GM18499 (cell line): ENCODE measurements around the gene MAN2A1.

Experiments
- ATAC-seq: cut with Tn5 transposase; IDR thresholded peaks from one replicate; pipeline ENCODE4 v1.9.1; 2021; ENCODE audit warnings: moderate number of reproducible peaks; ENCODE audit not compliant: insufficient read depth, unreplicated experiment

Gene MAN2A1

DNA sequence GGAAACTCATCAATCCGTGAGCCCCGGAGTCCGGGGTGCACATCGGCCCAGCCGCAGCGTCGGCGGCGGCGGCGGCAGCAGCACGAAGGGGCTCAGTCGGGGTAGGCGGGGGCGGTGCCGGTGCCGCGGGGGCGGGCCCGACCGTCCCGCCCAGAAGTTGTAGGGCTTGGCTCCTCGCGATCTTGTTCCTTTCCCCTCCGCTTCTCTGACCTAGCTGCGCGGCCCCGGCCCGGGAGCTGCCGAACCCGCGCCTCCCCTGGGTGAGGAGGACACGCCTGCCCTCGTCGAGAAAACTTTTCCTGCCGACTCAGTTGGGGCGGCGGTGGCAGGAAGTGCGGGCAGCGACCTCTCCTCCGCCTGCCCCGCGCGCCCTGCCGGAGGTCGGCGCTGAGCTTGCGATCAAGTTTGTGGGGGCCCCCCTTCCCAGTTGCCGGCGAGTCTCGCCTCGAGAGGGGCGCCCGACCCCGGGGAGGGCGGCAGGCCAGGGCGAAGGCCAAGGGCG is at the start of gene MAN2A1:
Gene MAN2A1, plus strand, starts transcription at position 188 of the 502 bp plus-strand sequence. CDS start 491 bp downstream, outside the sequence.
- ATAC-seq: peak; percentile 28

DNA sequence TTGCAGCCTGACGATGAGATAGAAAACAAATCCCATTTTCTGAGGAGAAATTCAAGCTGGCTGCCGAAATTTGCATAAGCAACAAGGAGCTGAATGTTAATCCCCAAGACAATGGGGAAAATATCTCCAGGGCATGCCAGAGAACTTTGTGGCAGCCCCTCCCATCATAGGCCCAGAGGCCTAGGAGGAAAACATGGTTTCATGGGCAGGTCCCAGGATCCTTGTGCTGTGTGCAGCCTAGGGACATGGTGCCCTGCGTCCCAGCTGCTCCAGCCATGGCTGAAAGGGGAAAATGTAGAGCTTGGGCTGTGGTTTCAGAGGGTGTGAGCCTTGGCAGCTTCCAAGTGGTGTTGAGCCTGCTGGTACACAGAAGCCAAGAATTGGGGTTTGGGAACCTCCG is 48.8 kb upstream of the MAN2A1 start:
- ATAC-seq: no peak

DNA sequence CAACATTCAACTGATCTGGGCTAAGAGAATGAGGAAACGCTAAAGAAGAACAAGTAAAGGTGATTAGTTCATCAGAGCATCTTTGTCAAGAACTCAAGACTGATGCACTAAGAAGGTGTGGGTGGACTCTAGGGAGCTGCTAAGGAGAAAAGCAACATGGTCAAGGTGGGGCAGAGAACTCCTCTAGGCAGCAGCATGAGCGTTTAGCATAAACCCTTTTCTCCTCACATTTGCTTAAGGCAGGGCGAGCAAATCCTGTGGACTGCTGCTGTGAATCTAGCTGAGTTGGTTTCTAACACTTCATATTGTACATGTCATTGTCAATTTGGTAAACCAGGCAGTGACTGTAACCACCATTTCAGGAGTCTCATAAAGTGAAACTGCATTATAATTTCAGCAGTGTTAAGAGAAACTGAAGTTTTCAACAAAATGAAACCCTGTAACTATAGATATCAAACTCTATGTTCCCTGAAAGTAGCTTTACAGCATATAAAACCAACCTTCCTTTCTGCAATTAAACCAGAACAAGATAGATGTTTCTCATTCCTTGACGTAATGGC is 45.9 kb upstream of the MAN2A1 start:
- no peak for ATAC-seq

DNA sequence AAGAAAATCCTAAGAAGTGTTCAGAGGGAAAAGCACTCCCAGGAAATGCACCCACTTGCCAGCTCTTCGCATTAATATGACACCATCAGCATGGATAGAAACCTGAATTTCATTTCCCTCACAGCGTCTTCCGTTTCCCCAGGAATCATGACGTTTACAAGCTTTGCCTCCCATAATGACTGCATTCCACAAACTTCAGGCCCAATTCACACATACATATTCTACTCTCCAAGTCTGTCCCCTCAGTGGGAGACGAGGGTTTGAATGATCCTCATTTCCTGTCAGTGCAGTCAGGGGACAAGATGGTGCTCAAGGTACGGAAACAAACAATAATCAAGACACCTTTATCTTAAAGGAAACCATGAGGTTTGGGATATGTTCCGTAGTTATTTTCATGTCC is 44.9 kb upstream of the MAN2A1 start:
- ATAC-seq: no peak

DNA sequence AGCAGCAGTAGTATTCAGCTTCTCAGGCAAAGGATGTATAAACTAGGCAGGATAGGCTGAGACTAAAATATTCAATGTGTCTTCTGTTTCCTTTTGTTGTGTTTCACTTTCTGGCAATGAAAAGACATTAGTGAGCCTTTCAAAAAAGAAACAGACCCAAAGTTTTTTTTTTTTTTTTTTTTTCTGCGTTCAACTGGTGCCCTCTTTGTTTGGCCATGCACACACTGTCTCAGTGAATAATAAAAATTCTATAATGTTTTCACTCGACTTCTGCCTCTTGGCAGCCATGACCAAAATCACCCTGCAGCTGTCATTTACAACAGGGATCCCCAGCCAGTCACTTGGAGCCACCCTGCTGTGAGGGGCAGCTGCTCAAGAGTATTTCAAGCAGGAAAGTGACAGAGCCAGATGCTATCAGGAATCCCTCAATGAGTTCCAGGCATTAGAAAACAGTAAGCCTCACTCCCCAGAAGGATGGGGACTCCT is 44.0 kb upstream of the MAN2A1 start:
- ATAC-seq: no peak

DNA sequence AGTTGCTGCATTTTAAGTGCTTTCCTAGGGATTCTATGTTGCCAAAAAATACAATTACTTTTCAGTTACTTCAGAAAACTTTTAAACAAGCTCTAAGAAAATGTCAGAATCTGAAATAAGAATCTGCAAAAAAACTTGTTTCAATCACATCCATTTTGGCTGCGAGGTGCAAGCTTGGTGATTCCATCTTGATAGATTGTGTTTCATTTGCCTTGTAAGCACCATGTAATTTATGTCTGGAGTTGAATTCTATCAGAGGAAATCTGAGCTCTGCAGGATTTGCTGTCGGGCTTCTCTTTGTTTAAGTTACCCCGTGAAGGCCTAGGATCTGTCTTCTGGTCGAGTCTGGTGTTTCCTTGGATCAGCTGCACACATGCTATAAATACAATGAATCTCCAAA is 40.4 kb upstream of the MAN2A1 start:
- no peak for ATAC-seq

DNA sequence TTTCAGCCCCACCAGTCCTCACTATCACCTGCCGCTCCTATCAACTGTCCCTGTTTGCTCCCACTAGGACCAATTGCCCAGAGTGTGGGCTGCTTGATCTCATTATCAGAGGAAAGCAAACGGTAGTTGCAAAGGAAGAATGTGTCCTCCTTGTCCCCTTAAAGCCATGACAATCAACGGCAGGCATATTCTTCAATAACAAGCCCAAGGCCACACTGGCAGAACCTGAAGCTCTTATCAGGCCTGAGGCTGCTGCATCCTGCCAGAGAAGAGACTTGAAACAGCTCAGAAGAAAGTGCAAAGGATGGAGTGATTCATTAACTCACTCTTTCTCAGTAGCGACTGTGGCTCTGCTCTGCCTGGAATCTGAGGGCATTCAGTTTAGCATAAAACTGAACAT is 39.2 kb upstream of the MAN2A1 start:
- ATAC-seq: no peak

DNA sequence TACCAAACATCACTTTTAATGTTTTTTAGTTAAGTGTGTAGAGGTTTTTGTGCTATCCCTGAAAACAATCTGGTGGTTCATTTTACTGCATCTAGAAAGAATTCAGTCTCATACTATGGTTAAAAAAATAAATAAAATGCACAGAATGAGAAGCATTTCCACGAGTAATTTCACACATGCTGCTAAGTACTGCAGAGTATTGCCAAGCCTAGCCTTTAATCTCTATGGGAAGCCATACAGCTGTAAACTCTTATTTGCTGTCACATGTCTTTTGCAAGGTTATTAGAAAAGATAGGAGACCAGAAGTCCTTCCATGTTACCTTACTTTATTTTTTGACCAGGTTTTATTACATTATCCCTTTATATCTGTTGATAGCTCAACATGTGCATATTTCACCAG is 37.6 kb upstream of the MAN2A1 start:
- no peak for ATAC-seq

DNA sequence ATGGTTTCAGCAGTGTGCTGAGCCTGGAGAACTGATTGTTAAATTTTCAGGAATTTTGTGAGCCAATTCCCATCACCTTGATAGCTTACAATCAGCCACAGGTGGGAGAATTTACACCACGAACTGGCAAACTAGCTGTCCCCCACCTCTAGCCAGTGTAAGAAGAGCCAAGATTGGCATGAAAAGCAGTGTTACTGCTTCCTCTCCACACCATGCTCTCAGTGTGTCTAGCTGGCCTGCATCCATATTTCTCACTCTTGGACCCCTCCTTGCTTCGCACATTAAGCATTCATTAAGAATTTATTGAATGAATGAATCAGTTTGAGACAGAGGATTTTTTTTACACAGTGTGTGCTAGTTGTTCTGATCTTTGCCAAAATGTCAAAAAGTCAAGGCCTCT is 36.7 kb upstream of the MAN2A1 start:
- no peak for ATAC-seq

DNA sequence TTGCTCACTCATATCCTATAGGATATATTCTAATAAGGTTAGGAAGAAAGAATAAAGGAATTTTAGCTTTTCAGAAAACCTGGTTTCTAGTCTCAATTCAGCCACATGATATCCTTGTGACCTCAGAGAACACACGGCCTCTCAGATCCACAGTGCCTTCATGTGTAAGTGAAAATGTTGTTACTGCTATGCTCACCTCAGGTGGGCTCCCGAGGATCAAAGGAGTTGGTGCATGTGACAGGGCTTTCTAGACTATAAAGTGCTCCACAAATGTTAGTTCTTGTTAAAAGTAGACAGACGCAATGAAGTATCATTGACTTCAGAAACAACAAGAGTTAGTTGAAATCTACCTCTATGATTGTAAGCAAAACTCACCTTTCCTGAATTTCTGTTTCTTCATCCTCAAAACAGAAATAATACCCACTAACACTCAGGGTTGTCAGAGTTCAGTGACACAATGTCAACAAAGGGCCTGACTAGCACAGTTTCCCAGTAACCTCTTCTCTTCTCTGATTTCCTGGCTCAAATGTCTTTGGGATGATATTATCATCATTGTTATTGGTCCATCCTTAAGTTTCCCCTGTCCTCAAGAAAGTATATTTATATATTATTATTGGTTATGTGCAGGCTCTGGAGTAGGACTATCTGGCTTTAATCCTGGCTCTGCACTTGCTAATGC is 36.0 kb upstream of the MAN2A1 start:
- no peak for ATAC-seq

DNA sequence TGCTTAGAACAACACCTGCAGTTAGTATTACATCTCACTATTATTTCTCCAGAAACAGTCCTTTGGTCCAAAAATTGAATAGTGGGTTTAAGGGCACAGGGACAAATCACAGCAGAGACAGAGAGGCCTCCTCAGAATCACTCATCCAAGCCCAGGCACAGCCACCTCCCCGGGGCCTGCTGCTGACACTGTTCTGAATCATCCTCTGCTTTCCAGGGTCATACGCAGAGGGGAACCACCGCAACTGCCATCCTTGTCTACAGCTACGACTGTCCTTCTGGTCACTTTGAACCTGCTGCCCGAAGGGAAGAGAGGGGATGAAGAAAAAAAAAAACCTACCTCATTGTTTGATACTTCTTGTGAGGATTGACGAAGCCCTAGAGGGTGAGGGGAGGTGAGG is 35.3 kb upstream of the MAN2A1 start:
- no peak for ATAC-seq

DNA sequence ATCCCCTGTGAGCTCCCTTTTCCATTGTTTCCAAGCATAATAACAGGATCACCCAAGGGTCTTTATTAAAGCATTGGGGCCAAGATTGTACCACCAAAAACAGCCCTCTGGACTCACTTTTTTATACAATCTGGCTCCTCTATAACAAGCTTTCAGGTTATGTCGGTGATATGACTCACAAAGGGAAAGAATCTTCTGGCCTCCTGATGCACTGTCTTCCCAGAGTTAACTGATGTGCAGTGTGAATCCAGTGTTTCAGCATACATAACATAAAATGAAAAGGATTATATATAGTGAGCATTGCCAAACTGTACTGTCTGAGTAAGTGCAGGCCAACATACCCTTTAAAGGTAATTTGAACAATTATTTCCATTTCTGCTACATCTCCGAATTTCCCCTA is 33.9 kb upstream of the MAN2A1 start:
- ATAC-seq: no peak

DNA sequence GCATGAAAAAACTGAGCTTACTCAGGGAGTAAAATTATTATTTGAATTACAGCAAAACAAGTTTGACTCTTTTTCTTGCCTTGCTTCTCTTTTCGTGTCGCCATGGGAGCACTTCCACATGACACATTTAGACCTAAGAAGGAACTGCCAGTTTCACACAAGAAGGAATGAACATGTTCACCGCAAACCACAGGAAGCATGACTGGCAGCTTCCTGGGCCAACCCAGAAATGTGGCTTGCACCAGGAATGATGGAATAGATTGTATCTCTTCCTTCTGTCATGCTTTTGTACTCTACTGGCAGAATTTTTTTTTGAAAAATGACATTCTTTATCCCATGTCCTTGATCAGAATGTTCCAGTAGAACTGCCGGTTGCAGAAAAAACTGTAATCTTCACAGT is 32.9 kb upstream of the MAN2A1 start:
- no peak for ATAC-seq

DNA sequence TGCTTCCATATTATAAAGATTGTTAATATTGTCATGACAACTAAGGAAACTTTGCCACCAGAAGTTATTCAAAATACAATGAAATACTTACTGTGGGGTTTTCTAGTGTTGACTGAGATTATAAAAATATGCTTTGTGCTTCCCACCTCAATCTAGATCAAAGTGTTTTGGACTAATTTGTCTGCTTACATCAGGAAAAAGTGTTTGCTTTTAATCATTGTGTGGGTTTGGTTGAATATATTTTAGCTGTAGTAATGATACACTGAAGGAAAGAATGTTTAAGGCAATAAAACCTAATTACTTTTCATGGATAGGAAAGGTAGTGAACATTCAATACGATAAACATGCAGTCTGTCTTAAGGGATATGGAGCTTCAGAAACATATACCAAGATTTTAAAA is 29.8 kb upstream of the MAN2A1 start:
- no peak for ATAC-seq

DNA sequence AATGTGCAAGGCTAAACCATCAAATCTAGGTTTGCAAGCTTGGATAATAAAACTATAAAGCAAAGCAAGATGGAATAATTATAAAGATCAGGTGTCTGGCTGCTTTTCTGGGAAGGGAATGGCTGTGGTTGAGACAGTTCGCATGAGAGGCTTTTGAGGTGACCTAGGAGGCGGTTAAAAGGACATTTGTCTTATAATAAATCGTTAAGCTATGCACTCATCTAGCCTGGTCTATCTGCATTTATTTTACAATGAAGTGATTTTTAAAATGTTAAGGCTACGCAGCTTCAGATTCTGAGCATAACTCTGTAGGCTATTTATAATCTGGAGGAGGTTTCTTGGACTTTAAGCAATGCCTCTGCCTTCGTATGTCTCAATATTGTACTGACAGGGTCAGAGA is 29.4 kb upstream of the MAN2A1 start:
- no peak for ATAC-seq

DNA sequence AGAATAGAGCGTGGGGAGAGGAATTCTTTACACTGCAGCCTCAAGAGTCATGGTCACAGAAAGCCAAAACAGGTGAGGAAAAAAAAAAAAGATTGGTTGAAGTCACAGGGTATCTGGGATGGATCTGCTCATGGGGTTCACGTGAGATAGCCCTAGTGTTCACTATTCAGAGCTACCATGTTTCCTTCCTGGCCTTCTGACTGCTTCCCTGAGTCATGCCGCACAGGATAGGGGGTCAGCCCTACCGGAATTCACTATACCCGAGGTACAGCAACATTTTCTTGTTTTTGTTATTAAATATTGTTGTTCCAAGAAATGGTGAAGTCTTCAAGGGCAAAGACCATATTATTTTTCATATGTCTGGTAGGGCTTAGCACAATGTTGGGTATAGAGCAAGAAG is 21.5 kb upstream of the MAN2A1 start:
- no peak for ATAC-seq

DNA sequence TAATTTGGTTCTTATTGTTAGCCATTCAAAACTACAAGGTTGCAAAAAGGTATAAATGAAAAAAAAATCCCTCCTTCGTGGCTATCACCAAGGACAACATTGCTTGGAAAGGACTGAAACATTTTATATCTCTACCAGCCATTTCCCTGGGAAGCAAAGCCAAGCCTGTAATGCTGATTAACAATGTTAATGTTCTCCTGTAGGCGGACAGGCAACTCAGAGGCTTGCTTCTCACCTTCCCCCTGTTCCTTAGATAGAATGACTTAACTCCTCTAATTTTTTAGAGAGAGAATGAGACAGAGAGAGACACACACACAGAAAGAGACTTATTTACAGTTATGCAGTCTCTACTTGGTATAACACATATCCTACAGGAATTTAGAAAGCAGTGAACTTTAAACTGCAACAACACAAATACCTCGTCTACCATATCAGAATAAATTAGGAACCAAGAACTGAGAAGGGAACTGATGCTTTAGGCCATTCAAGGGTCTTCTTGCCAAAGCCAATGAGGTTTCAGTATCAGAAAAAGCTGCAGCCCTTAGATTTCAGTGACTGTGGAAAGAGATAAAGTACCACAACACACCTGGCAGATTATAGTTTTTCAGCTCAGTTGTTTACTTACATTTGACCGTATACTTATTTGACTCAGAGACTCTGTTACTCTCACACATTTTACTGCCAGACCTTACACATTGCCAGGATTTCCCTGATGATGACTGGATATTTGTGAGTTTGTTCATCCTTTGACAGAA is 20.9 kb upstream of the MAN2A1 start:
- ATAC-seq: no peak

DNA sequence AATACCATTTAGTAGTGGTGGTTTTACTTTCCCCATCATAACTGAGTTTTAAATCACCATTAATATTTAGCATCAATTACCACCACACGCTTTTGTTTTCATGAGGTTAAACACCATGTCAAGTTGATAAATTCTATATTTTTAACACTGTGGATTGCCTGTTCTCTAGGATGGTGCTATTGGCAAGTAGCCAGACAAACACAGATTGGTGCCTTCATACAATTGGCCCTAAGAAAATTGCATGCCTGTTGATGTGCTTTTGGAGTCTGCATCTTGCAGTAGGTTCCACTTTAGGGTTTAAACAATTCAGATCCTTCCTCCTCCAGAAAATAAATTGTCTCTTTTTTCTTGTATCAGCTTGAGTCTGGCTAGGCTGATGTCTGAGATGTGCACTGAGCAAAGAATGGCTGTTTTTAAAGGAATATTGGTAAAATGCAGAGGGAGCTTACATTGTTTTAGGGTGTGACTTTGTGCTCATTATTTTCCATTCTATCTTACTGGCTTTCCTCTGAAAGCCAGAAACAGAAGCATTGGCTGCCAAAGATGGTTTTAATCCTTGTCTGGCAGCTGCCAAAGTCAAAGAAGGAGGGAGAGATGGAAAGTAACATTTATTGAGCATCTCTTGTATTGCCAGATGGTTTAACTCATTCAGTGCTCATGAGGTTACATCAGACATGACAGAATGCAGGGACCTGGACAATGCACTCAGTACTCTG is 19.6 kb upstream of the MAN2A1 start:
- no peak for ATAC-seq

DNA sequence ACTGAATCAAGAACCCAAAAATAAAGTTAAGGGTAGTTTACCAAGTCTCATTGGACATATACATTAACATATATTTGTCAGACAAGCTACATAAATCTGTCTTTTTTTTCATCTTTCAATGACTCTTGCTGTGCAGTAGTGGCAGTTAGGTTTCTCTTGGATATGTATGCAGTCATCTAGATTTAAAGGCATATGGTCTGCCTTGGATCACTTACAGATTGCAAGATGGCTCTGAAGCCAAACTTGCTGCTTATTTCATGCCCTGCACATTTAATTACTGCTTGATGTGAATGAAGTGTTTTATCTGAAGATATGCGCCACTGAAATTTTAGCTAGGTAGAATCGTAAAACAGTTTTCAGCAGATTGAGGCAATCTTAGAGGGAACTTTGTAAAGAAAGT is 18.6 kb upstream of the MAN2A1 start:
- ATAC-seq: no peak

DNA sequence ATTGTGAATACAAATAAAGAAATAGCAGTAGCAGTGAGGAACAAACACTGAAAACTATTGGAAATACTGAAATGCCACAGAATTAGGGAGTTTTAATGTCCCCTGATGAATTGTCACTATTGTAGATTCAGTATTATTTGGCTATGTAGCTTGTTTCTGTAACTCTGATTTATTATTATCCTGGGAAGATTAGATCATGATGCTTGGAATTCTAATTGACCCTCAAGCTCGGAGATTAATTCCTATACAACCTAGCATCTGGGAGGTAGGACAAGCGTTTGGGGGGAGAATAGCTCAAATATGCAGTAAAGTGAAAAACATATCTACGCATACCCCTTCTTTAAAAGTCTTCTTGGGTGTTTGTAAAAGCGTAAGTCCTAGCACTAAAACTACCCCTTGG is 15.1 kb upstream of the MAN2A1 start:
- no peak for ATAC-seq

DNA sequence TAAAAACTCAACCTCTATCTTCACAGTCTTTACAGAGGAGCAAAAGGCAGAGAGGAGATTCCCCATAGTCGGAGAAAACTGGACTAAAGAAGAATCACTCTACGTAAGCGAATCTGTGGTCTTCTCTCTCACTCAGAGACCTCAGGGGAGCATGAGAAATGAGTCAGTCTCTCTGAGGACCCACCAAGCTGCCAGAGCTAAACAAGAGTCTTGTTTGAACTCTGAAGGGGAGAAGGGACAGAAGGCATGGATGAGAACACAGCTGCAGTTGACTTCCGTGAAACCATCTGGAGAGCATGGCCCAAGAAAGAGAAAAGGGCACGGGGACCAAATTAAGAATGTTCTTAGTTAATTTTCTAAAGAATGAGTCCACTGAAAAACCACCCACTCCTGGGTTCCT is 12.8 kb upstream of the MAN2A1 start:
- ATAC-seq: no peak
